NCI-H1048 (cell line): ENCODE data around the gene NISCH.
A peak's percentile ranks its signal among the peaks of the same experiment; 100 is the strongest.

Source experiments
- DNase-seq: peaks from one replicate; lab custom pipeline; 2025; lab: John Stamatoyannopoulos, UW

The NISCH gene

GRCh38 chr3:52435246-52436101, 19.9 kb upstream of the NISCH start:
- DNase-seq, result no peak

GRCh38 chr3:52436500-52437149, 18.8 kb upstream of the NISCH start:
- DNase-seq, result no peak

- no peak for DNase-seq
Observed at GRCh38 chr3:52437326-52438103, 17.9 kb upstream of the NISCH start.

- no peak for DNase-seq
Observed at GRCh38 chr3:52438104-52438376, 17.4 kb upstream of the NISCH start.

DNA sequence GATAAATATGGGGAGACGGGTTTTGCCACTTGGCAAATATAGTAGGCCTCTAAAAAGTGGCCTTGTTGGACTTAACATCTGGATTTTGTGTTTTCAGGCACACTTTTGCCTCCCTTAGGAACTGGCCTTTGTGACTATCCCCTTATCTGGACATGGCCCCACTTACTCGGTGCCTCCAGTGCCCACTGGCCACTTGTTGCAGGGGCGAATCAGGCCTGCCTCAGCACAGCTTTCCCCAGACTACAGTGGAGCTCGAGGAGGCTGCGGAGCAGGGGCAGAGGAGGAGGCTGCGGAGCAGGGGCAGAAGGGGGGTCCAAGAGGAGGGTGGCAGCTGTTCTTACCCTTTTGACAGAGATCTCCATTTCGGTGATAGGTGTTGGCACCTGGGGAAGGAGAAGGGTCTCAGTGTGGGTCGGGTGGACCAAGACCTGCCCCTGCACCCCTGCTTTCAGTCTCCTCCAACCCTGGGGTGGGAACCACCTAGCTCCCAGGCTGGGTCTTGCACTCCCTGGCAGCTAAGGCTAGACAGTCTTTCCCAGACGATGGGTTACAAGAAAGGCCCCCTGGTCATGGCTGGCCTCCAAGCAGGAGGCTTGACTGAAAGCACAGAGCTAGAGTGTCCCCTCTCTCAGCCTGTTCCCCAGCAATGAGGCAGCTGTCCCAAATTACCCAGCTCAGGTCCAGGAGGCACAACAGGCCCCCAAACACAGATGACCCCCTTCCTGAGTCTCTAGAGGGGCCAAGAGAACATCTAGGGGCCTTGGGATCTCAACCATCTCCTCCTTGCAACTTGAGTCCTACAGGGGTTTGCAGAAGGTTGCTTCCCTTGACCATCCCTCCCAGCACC, 16.6 kb upstream of the NISCH start:
- no peak for DNase-seq

GRCh38 chr3:52439426-52440248, 15.8 kb upstream of the NISCH start:
- no peak for DNase-seq

- DNase-seq, result no peak
Observed at GRCh38 chr3:52440249-52440551, 15.2 kb upstream of the NISCH start.

- no peak for DNase-seq
Observed at GRCh38 chr3:52440671-52441070, 14.7 kb upstream of the NISCH start.

DNA sequence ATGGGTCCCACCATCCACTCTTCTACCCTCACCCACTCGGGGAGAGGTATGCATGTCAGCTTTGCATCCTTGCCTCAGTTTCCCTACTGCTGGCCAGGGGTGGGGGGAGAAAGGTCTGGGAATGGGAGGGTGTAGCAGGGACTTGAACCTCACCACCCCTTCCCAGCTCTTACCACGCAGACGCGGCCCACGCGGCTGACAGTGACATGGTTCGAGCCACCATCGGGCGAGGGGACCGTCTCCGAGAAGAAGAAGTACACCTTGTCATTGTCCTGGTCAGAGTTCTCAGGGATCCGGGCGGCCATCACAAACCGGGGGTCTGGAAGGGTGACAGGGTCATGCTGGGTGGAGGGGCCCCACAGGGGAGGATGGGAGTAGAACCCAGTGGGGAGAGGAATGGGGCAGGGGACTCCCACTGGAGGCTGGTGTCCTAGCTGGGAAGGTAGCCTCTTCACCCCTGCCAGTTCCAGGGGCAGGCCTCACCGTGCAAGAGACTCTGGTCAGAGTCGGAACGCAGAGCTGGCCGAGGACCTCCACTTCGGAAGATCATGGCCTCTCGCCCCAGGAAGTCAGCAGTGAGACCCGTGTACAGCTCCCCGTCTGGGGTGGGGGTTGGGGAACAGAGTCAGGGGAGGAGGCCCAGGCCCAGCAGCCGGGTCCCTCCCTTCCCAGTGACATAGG, 14.2 kb upstream of the NISCH start:
- no peak for DNase-seq

GRCh38 chr3:52441772-52442332, 13.6 kb upstream of the NISCH start:
- DNase-seq, result no peak

GRCh38 chr3:52442409-52443267, 12.8 kb upstream of the NISCH start:
- no peak for DNase-seq

DNA sequence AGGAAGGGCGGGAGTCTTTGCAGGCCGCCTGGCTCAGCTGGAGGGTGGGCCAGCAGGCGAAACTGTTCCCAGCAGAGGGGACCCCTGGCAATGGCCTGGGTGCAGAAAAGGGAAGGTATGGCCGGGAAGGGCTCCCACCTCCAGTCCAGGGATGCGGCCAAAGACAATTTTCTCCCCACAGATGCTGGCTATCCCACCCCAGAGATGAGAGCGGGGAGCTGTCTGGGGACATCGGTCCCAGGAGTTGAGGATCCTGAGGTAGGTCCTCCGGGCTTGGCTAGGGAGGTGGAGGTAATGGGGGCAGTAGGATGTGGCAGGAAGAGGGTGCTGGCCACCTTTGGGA, 12.2 kb upstream of the NISCH start:
- DNase-seq, result no peak

DNA sequence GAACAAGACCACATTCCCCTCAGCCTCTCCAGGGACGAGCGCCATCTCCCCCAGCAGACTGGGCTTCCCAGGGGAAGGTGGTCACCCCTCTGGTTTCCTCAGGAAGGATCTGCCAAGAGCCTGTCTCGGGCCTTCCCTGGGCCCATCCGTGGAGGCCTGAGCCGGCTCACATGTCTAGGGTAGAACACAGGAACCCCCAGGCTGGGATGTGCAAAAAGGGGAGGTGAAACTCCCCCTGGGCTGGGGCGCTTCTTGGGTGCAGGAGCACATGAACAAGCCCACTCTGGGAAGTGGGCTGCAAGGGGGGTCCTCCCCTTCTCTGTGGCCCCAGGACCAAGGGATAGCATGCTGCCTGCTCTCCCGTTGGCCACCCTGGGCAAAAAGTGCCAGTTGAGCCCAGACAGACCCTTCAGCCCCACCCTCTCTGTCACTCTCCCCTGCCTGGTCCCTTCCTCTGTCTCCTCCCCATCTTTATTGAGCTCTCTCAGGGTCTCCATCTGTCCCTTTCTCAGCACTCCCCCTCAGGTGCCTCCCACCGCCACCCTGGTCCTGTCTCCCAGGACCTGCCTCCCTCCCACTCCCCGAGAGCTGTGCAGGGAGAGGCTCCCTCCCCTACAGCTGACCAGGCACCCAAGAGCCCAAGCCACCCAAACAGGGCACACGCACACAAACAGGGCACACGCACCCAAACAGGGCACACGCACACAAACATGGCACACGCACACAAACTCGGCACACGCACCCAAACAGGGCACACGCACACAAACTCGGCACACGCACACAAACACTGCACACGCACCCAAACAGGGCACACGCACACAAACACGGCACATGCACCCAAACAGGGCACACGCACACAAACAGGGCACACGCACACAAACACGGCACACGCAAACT, 11.4 kb upstream of the NISCH start:
- DNase-seq, result no peak

GRCh38 chr3:52444860-52445793, 10.3 kb upstream of the NISCH start, which contains the start of gene SEMA3G:
Gene SEMA3G, minus strand, starts transcription at chr3:52445103. Its CDS starts 76 bp downstream, at chr3:52445027.
- peak; percentile 40 for DNase-seq

DNA sequence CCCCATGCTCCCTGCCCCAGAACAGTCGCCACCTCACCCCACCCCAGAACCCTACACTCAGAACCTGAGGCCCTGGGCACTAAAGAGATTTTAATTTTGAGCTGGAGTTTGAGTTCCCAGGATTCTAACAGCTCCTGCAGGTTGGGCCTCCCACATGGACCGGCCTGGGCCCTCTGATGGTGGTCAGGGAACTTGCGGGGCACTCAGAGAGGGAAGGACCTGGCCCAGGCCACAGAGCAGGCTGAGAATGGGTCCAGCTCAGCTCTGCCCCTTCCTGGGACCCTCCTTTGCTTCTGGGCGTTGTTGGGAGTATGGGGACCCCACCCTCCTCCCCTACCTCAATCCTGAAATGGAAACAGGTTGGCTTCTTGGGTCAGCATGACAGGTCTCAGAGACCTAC, 9.4 kb upstream of the NISCH start:
- no peak for DNase-seq

DNA sequence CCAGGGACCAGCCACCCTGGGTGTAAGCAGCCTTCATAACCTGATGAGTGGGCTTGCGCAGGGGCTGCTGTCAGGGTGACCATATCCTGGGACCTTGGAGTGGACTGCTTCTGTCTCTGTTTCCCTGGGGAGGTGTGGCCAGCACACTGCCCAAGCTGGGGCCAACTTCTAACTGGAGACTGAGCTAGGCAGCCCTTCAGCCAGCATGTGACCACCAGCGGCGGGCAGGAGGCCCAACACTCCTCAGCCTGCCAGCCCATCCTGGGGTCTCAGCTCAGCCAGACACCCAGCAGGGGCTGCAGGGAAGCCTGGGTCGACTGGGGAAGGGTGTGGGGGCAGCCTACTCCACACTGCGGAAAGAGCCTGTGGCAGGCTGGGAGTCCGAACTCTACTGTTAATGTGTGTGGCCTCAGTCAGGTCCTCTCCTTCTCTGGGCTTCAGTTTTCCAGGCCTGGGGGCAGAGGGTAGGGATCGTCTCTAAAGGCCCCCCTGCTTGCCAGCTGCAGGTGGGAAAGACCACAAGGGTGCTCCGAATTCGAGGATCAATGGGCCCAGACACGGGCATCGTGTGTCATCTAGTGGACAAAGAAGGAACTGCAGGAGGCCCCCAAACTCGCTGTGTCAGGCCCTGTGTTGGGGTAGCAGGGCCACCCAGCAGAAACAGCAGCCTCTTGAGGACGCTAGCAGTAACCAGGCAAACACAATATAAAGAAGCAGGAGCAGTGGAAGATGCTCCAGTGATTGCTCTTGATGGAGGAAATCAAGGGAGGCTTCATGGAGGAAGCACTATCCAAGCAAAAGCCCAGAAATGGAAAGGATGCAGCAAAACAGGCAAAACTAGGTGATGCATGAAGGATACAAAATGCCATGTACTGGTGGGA, 8.5 kb upstream of the NISCH start:
- DNase-seq, result peak; percentile 38
